Hepatocyte (in vitro differentiated cells): ENCODE results near the gene FOXN3.

Experiments
- EZH2 ChIP-seq: fragments of 200-600 bp; sonication (generic); IDR thresholded peaks from 2 replicates; pipeline ENCODE4 v1.6.1; 2016; ENCODE audit warnings: antibody characterized with exemption, mild to moderate bottlenecking, borderline replicate concordance
- EZH2phosphoT487 ChIP-seq: fragments of 200-600 bp; sonication (generic); IDR thresholded peaks from one replicate; pipeline ENCODE4 v1.6.1; 2018; ENCODE audit warnings: antibody characterized with exemption, mild to moderate bottlenecking, low read depth, moderate library complexity; ENCODE audit not compliant: unreplicated experiment, severe bottlenecking
- TF ChIP-seq, protein P1 (sequence below): fragments of 200-600 bp; sonication (generic); IDR thresholded peaks from 2 replicates; pipeline ENCODE4 v1.5.1; 2016; ENCODE audit warnings: antibody characterized with exemption, mild to moderate bottlenecking; ENCODE audit not compliant: poor library complexity

DNA sequence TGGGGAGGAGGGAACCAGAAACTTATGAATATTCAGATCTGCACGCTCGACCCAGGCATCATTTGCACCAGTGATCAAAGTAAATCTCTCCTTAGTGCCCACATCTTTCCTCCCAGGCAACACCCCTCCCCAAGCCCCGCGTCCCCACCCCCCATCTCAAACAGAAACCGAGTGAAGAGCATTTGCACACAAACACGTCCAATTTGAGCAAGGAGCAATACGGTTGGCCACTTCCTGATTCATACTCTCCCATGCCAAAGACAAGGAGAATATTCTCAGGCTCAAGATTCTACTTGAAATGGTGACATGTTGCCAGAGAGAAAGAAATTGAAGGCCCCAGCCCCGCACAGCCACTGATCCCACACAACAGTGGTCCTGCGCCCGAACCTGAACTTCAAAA lies 7.1 kb downstream of the FOXN3 start:
- TF ChIP-seq, protein P1, sequence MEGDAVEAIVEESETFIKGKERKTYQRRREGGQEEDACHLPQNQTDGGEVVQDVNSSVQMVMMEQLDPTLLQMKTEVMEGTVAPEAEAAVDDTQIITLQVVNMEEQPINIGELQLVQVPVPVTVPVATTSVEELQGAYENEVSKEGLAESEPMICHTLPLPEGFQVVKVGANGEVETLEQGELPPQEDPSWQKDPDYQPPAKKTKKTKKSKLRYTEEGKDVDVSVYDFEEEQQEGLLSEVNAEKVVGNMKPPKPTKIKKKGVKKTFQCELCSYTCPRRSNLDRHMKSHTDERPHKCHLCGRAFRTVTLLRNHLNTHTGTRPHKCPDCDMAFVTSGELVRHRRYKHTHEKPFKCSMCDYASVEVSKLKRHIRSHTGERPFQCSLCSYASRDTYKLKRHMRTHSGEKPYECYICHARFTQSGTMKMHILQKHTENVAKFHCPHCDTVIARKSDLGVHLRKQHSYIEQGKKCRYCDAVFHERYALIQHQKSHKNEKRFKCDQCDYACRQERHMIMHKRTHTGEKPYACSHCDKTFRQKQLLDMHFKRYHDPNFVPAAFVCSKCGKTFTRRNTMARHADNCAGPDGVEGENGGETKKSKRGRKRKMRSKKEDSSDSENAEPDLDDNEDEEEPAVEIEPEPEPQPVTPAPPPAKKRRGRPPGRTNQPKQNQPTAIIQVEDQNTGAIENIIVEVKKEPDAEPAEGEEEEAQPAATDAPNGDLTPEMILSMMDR = no peak
- no peak for TF ChIP-seq EZH2phosphoT487
- TF ChIP-seq EZH2 = no peak
